Measurements from ENCODE around the gene PCDH9. TPM values are rescaled to one million over a fixed set of nuclear protein-coding genes. Genes with fewer than 3 reads are reported as not detected.

Gene PCDH9
- total and polyA plus RNA-seq, 2 experiments from 2014 or later: 0.56 to 0.76 TPM

GRCh38 chr13:66459634-66460033 lies 770.5 kb downstream of the PCDH9 start:
- Histone ChIP-seq H4K20me1 (ENCODE audit: insufficient read depth) (no peaks in the 10 kb centered on the region), H3K9me2 (ENCODE audit: insufficient read depth) (no peaks in the 10 kb centered on the region), H3K36me3 (ENCODE audit: low read depth) (no peaks in the 10 kb centered on the region), H3K27me3 (replicated peaks; ENCODE audit: insufficient read depth) (no peaks in the 10 kb centered on the region), H3K9me3 (ENCODE audit: low read depth) (peaks cover 3% of the 10 kb centered on the region), H3K79me2 (ENCODE audit: insufficient read depth) (no peaks in the 10 kb centered on the region), H3K4me1 (ENCODE audit: insufficient read depth) (no peaks in the 10 kb centered on the region), H2AFZ (no peak overlapping the region), H3K9ac (no peak overlapping the region), H3K4me3 (no peak overlapping the region), H3F3A (ENCODE audit: insufficient read depth) (no peaks in the 10 kb centered on the region), H3K27ac (no peak overlapping the region), H3K4me2 (ENCODE audit: unreplicated experiment) (no peak overlapping the region)
- DNase-seq: no peak
- in situ Hi-C loops (cut with MboI): no loop called here
- 66 to 68% methylated on average over 3 of the region's 3 CpGs for WGBS, 2 experiments (ENCODE audit: low coverage in 1 of 2, low lambda C conversion rate in 2 of 2, missing lambda C conversion rate in 2 of 2)
- TF ChIP-seq EZH2 (IDR thresholded peaks at IDR 0.05; ENCODE audit: insufficient read depth, poor library complexity, severe bottlenecking) (no peak), EZH2phosphoT487 (IDR thresholded peaks at IDR 0.05; ENCODE audit: insufficient read depth, low read depth) (no peak)

- H3K9ac ChIP-seq: no peak overlapping the region
- H3K36me3 ChIP-seq (ENCODE audit: low read depth): no peaks in the 10 kb centered on the region
- no peak overlapping the region for H3K4me2 ChIP-seq (ENCODE audit: unreplicated experiment)
- TF ChIP-seq EZH2 (IDR thresholded peaks at IDR 0.05; ENCODE audit: insufficient read depth, poor library complexity, severe bottlenecking): no peak
- no peaks in the 10 kb centered on the region for H3F3A ChIP-seq (ENCODE audit: insufficient read depth)
- H4K20me1 ChIP-seq (ENCODE audit: insufficient read depth): no peaks in the 10 kb centered on the region
- peaks cover 4% of the 10 kb centered on the region for H3K9me3 ChIP-seq (ENCODE audit: low read depth)
- H3K9me2 ChIP-seq (ENCODE audit: insufficient read depth): no peaks in the 10 kb centered on the region
- H3K4me1 ChIP-seq (ENCODE audit: insufficient read depth): no peaks in the 10 kb centered on the region
- H3K4me3 ChIP-seq: no peak overlapping the region
- no peaks in the 10 kb centered on the region for H3K79me2 ChIP-seq (ENCODE audit: insufficient read depth)
- no peak overlapping the region for H2AFZ ChIP-seq
- H3K27ac ChIP-seq: no peak overlapping the region
- in situ Hi-C loops (cut with MboI): no loop called here
- 16 to 24% methylated on average over 2 of the region's 2 CpGs for WGBS, 2 experiments (ENCODE audit: low coverage in 1 of 2, low lambda C conversion rate in 2 of 2, missing lambda C conversion rate in 2 of 2)
- no peak for DNase-seq
- H3K27me3 ChIP-seq (replicated peaks; ENCODE audit: insufficient read depth): no peaks in the 10 kb centered on the region
Measured at GRCh38 chr13:66459143-66459542, 771.0 kb downstream of the PCDH9 start.

DNA sequence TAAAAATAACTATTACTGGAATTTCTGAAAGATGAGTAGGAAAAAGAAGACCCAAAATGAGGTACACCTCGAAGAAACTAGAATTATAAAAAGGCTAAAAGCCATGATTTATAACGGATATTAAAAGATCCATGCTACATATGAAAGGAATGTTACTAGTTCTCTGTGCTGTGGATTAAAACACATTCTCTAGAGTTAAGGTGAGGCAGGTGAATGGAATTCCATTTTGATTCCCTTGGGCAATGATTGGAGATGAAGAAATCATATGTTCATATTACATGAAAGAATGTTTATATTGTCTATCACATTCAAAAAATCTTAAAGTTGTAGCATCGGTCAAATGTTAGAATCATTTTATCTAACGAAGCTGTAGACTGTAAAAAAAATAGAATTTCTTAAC lies 783.7 kb downstream of the PCDH9 start:
- Histone ChIP-seq H3K27me3 (replicated peaks; ENCODE audit: insufficient read depth) (no peaks in the 10 kb centered on the region), H4K20me1 (ENCODE audit: insufficient read depth) (no peaks in the 10 kb centered on the region)
- 9 to 11% methylated on average over 4 of the region's 4 CpGs for WGBS, 2 experiments (ENCODE audit: low coverage in 1 of 2, low lambda C conversion rate in 2 of 2, missing lambda C conversion rate in 2 of 2)

GRCh38 chr13:66443926-66444325 lies 786.2 kb downstream of the PCDH9 start:
- no peaks in the 10 kb centered on the region for H4K20me1 ChIP-seq (ENCODE audit: insufficient read depth)
- TF ChIP-seq EZH2phosphoT487 (IDR thresholded peaks at IDR 0.05; ENCODE audit: insufficient read depth, low read depth) (no peak), EZH2 (IDR thresholded peaks at IDR 0.05; ENCODE audit: insufficient read depth, poor library complexity, severe bottlenecking) (no peak)
- WGBS, 2 experiments (ENCODE audit: low coverage in 1 of 2, low lambda C conversion rate in 2 of 2, missing lambda C conversion rate in 2 of 2): 0 to 21% methylated on average over 1 of the region's 1 CpG
- H3K9me2 ChIP-seq (ENCODE audit: insufficient read depth): no peaks in the 10 kb centered on the region
- no peak overlapping the region for H3K4me2 ChIP-seq (ENCODE audit: unreplicated experiment)
- in situ Hi-C loops (cut with MboI): no loop called here
- no peak overlapping the region for H3K9ac ChIP-seq
- H3K27ac ChIP-seq: no peak overlapping the region
- H3K4me1 ChIP-seq (ENCODE audit: insufficient read depth): no peaks in the 10 kb centered on the region
- H2AFZ ChIP-seq: no peak overlapping the region
- H3K27me3 ChIP-seq (replicated peaks; ENCODE audit: insufficient read depth): no peaks in the 10 kb centered on the region
- no peaks in the 10 kb centered on the region for H3F3A ChIP-seq (ENCODE audit: insufficient read depth)
- no peaks in the 10 kb centered on the region for H3K79me2 ChIP-seq (ENCODE audit: insufficient read depth)
- no peak for DNase-seq
- H3K4me3 ChIP-seq: no peak overlapping the region
- H3K36me3 ChIP-seq (ENCODE audit: low read depth): no peaks in the 10 kb centered on the region
- peaks cover 3% of the 10 kb centered on the region for H3K9me3 ChIP-seq (ENCODE audit: low read depth)

More for the DNA sequence above, 783.7 kb downstream of the PCDH9 start:
- no peak for DNase-seq
- Histone ChIP-seq H3K27ac (no peak overlapping the region), H3K9me3 (ENCODE audit: low read depth) (peaks cover 3% of the 10 kb centered on the region), H3F3A (ENCODE audit: insufficient read depth) (no peaks in the 10 kb centered on the region), H3K4me3 (no peak overlapping the region), H3K9me2 (ENCODE audit: insufficient read depth) (no peaks in the 10 kb centered on the region), H3K36me3 (ENCODE audit: low read depth) (no peaks in the 10 kb centered on the region), H2AFZ (no peak overlapping the region), H3K4me2 (ENCODE audit: unreplicated experiment) (no peak overlapping the region), H3K79me2 (ENCODE audit: insufficient read depth) (no peaks in the 10 kb centered on the region), H3K9ac (no peak overlapping the region), H3K4me1 (ENCODE audit: insufficient read depth) (no peaks in the 10 kb centered on the region)
- in situ Hi-C loops (cut with MboI): no loop called here
- TF ChIP-seq EZH2phosphoT487 (IDR thresholded peaks at IDR 0.05; ENCODE audit: insufficient read depth, low read depth) (no peak), EZH2 (IDR thresholded peaks at IDR 0.05; ENCODE audit: insufficient read depth, poor library complexity, severe bottlenecking) (no peak)

DNA sequence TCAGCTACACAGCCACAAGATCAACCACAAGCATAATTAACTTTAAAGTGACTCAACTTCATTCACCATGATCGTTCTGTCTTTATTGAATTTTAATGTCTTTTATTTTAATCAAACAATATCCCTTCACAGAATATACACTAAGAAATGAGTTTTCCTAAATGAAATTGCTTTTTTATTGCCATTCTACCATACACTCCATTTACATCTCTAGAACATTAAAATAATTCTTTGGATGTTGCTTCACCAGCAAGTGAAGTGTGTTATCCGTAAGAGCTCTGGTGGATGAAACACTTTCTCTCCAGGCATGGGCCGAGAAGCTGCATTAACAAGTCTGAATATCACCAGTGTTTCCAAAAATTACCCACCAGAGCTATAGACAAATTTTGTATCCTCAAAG lies 789.2 kb downstream of the PCDH9 start:
- Histone ChIP-seq H3K4me2 (ENCODE audit: unreplicated experiment) (no peak overlapping the region), H3K9ac (no peak overlapping the region), H3K9me3 (ENCODE audit: low read depth) (peaks cover 3% of the 10 kb centered on the region), H3K4me3 (no peak overlapping the region), H4K20me1 (ENCODE audit: insufficient read depth) (no peaks in the 10 kb centered on the region), H3K9me2 (ENCODE audit: insufficient read depth) (no peaks in the 10 kb centered on the region), H2AFZ (no peak overlapping the region), H3F3A (ENCODE audit: insufficient read depth) (no peaks in the 10 kb centered on the region), H3K27me3 (replicated peaks; ENCODE audit: insufficient read depth) (no peaks in the 10 kb centered on the region), H3K36me3 (ENCODE audit: low read depth) (no peaks in the 10 kb centered on the region), H3K27ac (no peak overlapping the region), H3K79me2 (ENCODE audit: insufficient read depth) (no peaks in the 10 kb centered on the region), H3K4me1 (ENCODE audit: insufficient read depth) (no peaks in the 10 kb centered on the region)
- 27 to 34% methylated on average over 3 of the region's 3 CpGs for WGBS, 2 experiments (ENCODE audit: low coverage in 1 of 2, low lambda C conversion rate in 2 of 2, missing lambda C conversion rate in 2 of 2)
- TF ChIP-seq EZH2phosphoT487 (IDR thresholded peaks at IDR 0.05; ENCODE audit: insufficient read depth, low read depth): no peak
- in situ Hi-C loops (cut with MboI): no loop called here
- no peak for DNase-seq
